Left renal pelvis (tissue), 4 donors: ENCODE measurements around the gene MACC1. TPM values are rescaled to one million over a fixed set of nuclear protein-coding genes. Genes with fewer than 3 reads are reported as not detected.
"Not testable (repeated sequence)": the region's sequence is repeated elsewhere in the genome, so short reads cannot be mapped to it uniquely, and the experiment has no call there.

Experiments
- DNase-seq, 4 donors: peaks; one replicate each; pipeline ENCODE4 v3.0.0-alpha.2; 2013; ENCODE audit warnings: low read depth in 4 of 4, low spot score in 3 of 4
- polyA plus RNA-seq, 4 donors: library from polyadenylated mRNA; unstranded; fragments of 120-200 nt; gene quantifications; one replicate each; pipeline ENCODE4 v1.2.1, GENCODE V29; 2013; ENCODE audit not compliant: insufficient read length in 4 of 4

MACC1 gene
- polyA plus RNA-seq, 4 donors, result 0.15 to 12.4 (median 10.8) TPM

GRCh38 chr7:20136647-20137046, 80.5 kb downstream of the MACC1 start:
- no peak for DNase-seq

- DNase-seq, result no peak
Measured at GRCh38 chr7:20133803-20134202, 83.4 kb downstream of the MACC1 start.

- DNase-seq, result no peak
Measured at GRCh38 chr7:20132585-20132984, 84.6 kb downstream of the MACC1 start.

- DNase-seq, result no peak
Measured at GRCh38 chr7:20131776-20132175, 85.4 kb downstream of the MACC1 start.

- no peak for DNase-seq
Measured at GRCh38 chr7:20129920-20130319, 87.3 kb downstream of the MACC1 start.

- DNase-seq, result no peak
Measured at GRCh38 chr7:20128001-20128400, 89.2 kb downstream of the MACC1 start.

GRCh38 chr7:20126060-20126459, 91.1 kb downstream of the MACC1 start:
- not testable (repeated sequence) for DNase-seq

GRCh38 chr7:20124087-20124486, 93.1 kb downstream of the MACC1 start:
- not testable (repeated sequence) for DNase-seq

GRCh38 chr7:20122653-20123316, 94.4 kb downstream of the MACC1 start:
- DNase-seq, result not testable (repeated sequence)

GRCh38 chr7:20122073-20122472, 95.1 kb downstream of the MACC1 start:
- no peak for DNase-seq

GRCh38 chr7:20121404-20121803, 95.8 kb downstream of the MACC1 start:
- no peak for DNase-seq

GRCh38 chr7:20120611-20121168, 96.5 kb downstream of the MACC1 start:
- DNase-seq, result not testable (repeated sequence)

- no peak for DNase-seq
Measured at GRCh38 chr7:20116869-20117268, 100.3 kb downstream of the MACC1 start.

GRCh38 chr7:20114468-20114867, 102.7 kb downstream of the MACC1 start:
- no peak for DNase-seq

GRCh38 chr7:20113427-20114027, 103.7 kb downstream of the MACC1 start:
- DNase-seq, result no peak

- DNase-seq, result no peak
Measured at GRCh38 chr7:20112696-20113095, 104.5 kb downstream of the MACC1 start.

GRCh38 chr7:20111821-20112542, 105.2 kb downstream of the MACC1 start:
- DNase-seq, result no peak

GRCh38 chr7:20107582-20107981, 109.6 kb downstream of the MACC1 start:
- DNase-seq, result no peak

GRCh38 chr7:20104696-20105095, 112.5 kb downstream of the MACC1 start:
- DNase-seq, result no peak

GRCh38 chr7:20102982-20103381, 114.2 kb downstream of the MACC1 start:
- no peak for DNase-seq

- no peak for DNase-seq
Measured at GRCh38 chr7:20095862-20096261, 121.3 kb downstream of the MACC1 start.

GRCh38 chr7:20095436-20095835, 121.7 kb downstream of the MACC1 start:
- no peak for DNase-seq
